Mesodermal cell (in vitro differentiated cells): ENCODE measurements around the gene MORC3.

Source experiments
- H3K27ac ChIP-seq: 2 replicates; pipeline ENCODE4 v1.7.0; 2013; ENCODE audit warnings: mild to moderate bottlenecking, low read depth, low read length, moderate library complexity; ENCODE audit not compliant: severe bottlenecking
- H3K36me3 ChIP-seq: 2 replicates; pipeline ENCODE4 v1.7.1; 2013; ENCODE audit warnings: mild to moderate bottlenecking, low read length, moderate library complexity; ENCODE audit not compliant: control insufficient read depth, insufficient read depth
- H3K4me1 ChIP-seq: one replicate; pipeline ENCODE4 v1.7.1; 2013; ENCODE audit warnings: mild to moderate bottlenecking, low read length; ENCODE audit not compliant: insufficient read depth, control insufficient read depth, poor library complexity, severe bottlenecking
- H3K4me3 ChIP-seq: 2 replicates; pipeline ENCODE4 v1.7.0; 2013; ENCODE audit warnings: low read length, control low read depth, mild to moderate bottlenecking; ENCODE audit not compliant: insufficient read depth, poor library complexity, severe bottlenecking; ENCODE audit errors: extremely low read depth
- H3K9me3 ChIP-seq: 2 replicates; pipeline ENCODE4 v1.7.1; 2013; ENCODE audit warnings: mild to moderate bottlenecking, low read length, moderate library complexity; ENCODE audit not compliant: control insufficient read depth
- WGBS, 2 experiments: methylation state at CpG; one replicate each; pipeline ENCODE4 v1.1.5; 2013; ENCODE audit warnings: missing lambda C conversion rate in 2 of 2; ENCODE audit not compliant: insufficient coverage in 2 of 2; 5-methylcytosine and 5-hydroxymethylcytosine counted together

The MORC3 gene

GRCh38 chr21:36400719-36401118 lies 80.7 kb downstream of the MORC3 start:
- Histone ChIP-seq H3K4me3 (no peak overlapping the region), H3K36me3 (peaks cover 62% of the 10 kb centered on the region)
- 93% methylated on average over 8 of the region's 8 CpGs for WGBS, 2 experiments

GRCh38 chr21:36402339-36402738 lies 82.3 kb downstream of the MORC3 start:
- H3K9me3 ChIP-seq = no peaks in the 10 kb centered on the region
- WGBS, 2 experiments = no CpG with 5 or more reads among the region's 1 CpG
- H3K36me3 ChIP-seq = peaks cover 50% of the 10 kb centered on the region
- H3K4me3 ChIP-seq = no peak overlapping the region
- H3K4me1 ChIP-seq = no peaks in the 10 kb centered on the region
- H3K27ac ChIP-seq = no peak overlapping the region

More at GRCh38 chr21:36400719-36401118, 80.7 kb downstream of the MORC3 start:
- no peak overlapping the region for H3K27ac ChIP-seq
- no peaks in the 10 kb centered on the region for H3K9me3 ChIP-seq
- no peaks in the 10 kb centered on the region for H3K4me1 ChIP-seq

DNA sequence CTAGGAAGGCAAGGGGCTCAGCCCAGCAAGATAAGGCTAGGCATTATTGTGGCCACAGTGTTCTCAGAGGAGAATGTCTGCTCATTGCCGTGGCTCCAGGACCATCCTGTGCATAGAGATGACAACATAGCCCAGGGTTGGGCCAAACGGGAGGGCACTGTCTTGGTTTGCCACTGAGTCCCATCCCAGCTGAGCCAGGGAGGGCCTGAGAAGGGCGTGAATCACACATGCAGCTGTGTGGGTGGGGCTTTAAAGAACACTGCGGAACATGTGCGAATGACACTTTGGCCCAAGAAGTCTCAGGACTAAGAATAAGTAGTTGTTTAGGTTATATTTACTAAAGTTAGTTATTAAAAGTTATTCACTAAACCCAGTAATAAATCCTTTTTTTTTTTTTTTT lies 83.7 kb downstream of the MORC3 start:
- H3K9me3 ChIP-seq = no peaks in the 10 kb centered on the region
- no peak overlapping the region for H3K4me3 ChIP-seq
- no peak overlapping the region for H3K27ac ChIP-seq
- WGBS, 2 experiments = 80 to 100% methylated on average over 2 of the region's 5 CpGs
- H3K36me3 ChIP-seq = peaks cover 44% of the 10 kb centered on the region
- no peaks in the 10 kb centered on the region for H3K4me1 ChIP-seq

DNA sequence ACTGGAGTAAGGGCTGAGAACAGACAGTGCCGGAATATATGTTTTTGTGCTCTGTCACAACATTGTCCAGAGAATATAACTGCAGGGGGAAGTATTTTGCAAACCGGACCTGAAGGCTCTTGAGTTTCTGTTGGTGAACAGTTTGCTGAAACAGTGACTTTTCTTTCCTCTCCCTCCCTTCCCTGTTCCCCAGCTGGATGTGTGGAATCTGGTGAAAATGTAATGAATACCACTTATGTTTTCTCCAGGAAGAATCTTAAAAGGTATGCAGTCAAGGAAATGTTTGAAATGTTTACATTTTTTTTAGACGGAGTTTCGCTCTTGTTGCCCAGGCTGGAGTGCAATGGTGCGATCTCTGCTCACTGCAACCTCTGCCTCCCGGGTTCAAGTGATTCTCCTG lies 88.6 kb downstream of the MORC3 start:
- Histone ChIP-seq H3K27ac (no peak overlapping the region), H3K4me1 (no peaks in the 10 kb centered on the region), H3K4me3 (no peak overlapping the region), H3K36me3 (peaks cover 43% of the 10 kb centered on the region), H3K9me3 (no peaks in the 10 kb centered on the region)
- WGBS, 2 experiments = 93 to 100% methylated on average over 2 to 5 of the region's 6 CpGs

- H3K36me3 ChIP-seq = peaks cover 49% of the 10 kb centered on the region
- H3K27ac ChIP-seq = no peak overlapping the region
- 92 to 94% methylated on average over 5 to 9 of the region's 10 CpGs for WGBS, 2 experiments
These were observed 91.3 kb downstream of the MORC3 start for GRCh38 chr21:36411301-36411700.

DNA sequence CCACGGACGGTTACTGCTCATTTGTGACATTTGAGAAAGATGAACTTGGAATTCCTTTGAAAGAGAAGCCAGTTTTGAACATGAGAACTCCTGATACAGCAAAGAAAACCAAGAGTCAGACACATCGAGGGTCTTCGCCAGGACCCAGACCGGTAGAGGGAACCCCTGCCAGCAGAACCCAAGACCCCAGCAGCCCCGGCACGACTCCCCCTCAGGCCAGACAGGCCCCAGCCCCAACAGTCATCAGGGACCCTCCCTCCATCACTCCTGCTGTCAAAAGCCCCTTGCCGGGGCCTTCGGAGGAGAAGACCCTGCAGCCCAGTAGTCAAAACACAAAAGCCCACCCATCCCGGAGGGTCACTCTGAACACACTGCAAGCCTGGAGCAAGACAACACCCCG lies 92.9 kb downstream of the MORC3 start:
- no peaks in the 10 kb centered on the region for H3K4me1 ChIP-seq
- H3K27ac ChIP-seq = no peak overlapping the region
- H3K9me3 ChIP-seq = no peaks in the 10 kb centered on the region
- 87 to 94% methylated on average over 4 to 9 of the region's 11 CpGs for WGBS, 2 experiments
- H3K4me3 ChIP-seq = no peak overlapping the region
- peaks cover 57% of the 10 kb centered on the region for H3K36me3 ChIP-seq

More at GRCh38 chr21:36411301-36411700, 91.3 kb downstream of the MORC3 start:
- Histone ChIP-seq H3K4me1 (no peaks in the 10 kb centered on the region), H3K9me3 (no peaks in the 10 kb centered on the region), H3K4me3 (no peak overlapping the region)

DNA sequence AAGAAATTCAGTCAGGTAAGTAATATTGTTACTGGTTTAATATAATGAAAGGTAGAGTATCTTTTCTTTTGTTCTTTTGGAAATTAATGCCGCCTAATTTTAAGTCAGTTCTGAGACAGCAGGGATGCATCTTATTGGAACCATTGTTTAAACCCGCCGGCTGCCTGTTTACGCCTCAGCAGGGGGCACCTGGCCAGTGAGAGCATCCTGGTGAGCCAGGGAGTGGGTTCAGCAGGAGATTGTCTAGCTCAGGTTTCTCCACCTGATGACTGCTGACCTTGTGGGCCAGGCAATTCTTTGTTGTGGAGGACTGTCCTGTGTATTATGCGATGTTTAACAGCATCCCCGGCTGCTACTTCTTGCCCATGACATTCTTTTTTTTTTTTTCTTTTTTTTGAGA lies 95.4 kb downstream of the MORC3 start:
- 88 to 89% methylated on average over 4 to 5 of the region's 6 CpGs for WGBS, 2 experiments
- H3K9me3 ChIP-seq = no peaks in the 10 kb centered on the region
- H3K27ac ChIP-seq = no peak overlapping the region
- peaks cover 45% of the 10 kb centered on the region for H3K36me3 ChIP-seq
- H3K4me3 ChIP-seq = no peak overlapping the region
- no peaks in the 10 kb centered on the region for H3K4me1 ChIP-seq

DNA sequence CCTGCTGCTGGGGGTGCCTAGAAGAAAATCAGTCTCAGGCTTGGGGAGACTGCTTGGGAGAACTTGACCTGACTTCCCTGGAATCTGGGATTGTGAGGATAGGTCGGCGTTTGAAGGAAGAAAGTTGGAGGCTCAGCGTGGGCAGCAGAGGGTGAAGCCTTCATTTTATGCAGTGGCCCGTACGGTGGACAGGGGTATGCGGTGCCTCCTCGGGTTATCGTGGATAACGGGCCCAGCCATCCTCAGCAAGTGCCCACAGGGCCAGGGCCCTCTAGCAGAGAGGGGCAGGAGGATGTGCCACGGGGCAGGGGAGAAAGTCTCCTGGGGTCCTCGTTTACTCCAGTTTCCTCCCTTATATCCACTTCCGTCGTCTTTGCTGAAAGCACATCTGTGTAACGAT lies 99.2 kb downstream of the MORC3 start:
- Histone ChIP-seq H3K4me3 (no peak overlapping the region), H3K36me3 (peaks cover 19% of the 10 kb centered on the region), H3K9me3 (no peaks in the 10 kb centered on the region), H3K27ac (no peak overlapping the region), H3K4me1 (peaks cover 12% of the 10 kb centered on the region)
- WGBS, 2 experiments = 92 to 99% methylated on average over 10 to 13 of the region's 14 CpGs

DNA sequence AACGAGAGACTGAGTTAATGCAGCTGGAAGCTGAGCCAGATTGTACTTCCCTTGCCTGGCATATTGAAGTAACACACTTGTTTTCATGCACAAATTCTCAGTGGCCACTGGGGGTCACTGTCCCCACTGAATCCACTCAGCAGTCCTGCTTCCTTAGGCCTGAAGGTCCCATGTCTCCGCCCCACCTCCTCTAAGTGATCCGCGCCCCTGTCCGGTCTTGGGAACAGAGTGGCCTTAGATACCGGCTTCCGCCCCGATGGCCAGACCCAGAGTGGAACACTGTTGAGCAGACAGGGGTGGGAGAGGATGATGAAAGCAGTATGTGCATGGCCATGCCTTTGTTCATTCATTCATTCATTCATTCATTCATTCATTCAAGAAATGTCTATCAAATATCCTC lies 100.0 kb downstream of the MORC3 start:
- Histone ChIP-seq H3K27ac (no peak overlapping the region), H3K4me3 (no peak overlapping the region), H3K4me1 (peaks cover 17% of the 10 kb centered on the region), H3K36me3 (peaks cover 14% of the 10 kb centered on the region), H3K9me3 (no peaks in the 10 kb centered on the region)
- 22 to 30% methylated on average over 1 of the region's 8 CpGs for WGBS, 2 experiments

- Histone ChIP-seq H3K27ac (no peak overlapping the region), H3K4me1 (peaks cover 20% of the 10 kb centered on the region), H3K4me3 (no peak overlapping the region), H3K36me3 (peaks cover 13% of the 10 kb centered on the region), H3K9me3 (no peaks in the 10 kb centered on the region)
- WGBS, 2 experiments = 97 to 99% methylated on average over 15 to 18 of the region's 18 CpGs
These were observed 100.8 kb downstream of the MORC3 start for GRCh38 chr21:36420571-36421339.
